ENCODE data around the gene WNK1. TPM values are rescaled to one million over a fixed set of nuclear protein-coding genes. Genes with fewer than 3 reads are reported as not detected.

Gene WNK1
- total RNA-seq, 2 experiments from 2014 or later = 84.1 to 131 TPM

DNA sequence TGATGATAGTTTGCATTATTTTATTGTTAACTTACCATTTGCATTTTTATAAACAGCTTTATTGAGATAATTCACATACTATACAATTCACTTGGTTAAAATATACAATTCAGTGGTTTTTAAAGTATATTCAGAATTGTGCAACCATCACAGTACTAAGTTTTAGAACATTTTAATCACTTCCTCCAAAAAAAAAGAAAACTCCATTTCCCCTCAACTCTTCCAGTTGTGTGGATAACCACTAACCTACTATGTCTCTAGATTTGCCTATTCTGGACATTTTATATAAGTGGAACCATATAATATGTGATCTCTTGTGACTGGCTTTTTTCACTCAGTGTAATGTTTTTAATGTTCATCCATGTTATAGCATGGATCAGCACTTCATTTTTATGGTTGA is 41.3 kb downstream of the WNK1 start:
- POLR2A ChIA-PET = no interaction called here
- TF ChIP-seq, protein P1, sequence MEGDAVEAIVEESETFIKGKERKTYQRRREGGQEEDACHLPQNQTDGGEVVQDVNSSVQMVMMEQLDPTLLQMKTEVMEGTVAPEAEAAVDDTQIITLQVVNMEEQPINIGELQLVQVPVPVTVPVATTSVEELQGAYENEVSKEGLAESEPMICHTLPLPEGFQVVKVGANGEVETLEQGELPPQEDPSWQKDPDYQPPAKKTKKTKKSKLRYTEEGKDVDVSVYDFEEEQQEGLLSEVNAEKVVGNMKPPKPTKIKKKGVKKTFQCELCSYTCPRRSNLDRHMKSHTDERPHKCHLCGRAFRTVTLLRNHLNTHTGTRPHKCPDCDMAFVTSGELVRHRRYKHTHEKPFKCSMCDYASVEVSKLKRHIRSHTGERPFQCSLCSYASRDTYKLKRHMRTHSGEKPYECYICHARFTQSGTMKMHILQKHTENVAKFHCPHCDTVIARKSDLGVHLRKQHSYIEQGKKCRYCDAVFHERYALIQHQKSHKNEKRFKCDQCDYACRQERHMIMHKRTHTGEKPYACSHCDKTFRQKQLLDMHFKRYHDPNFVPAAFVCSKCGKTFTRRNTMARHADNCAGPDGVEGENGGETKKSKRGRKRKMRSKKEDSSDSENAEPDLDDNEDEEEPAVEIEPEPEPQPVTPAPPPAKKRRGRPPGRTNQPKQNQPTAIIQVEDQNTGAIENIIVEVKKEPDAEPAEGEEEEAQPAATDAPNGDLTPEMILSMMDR (conservative IDR thresholded peaks at IDR 0.05; ENCODE audit: low read length) = no peak
- TF ChIP-seq EZH2phosphoT487 (IDR thresholded peaks at IDR 0.05; ENCODE audit: borderline replicate concordance, low read depth, low read length) = no peak
- intact Hi-C loops (cut with micrococcal nuclease; ENCODE audit: unreplicated experiment) = no loop called here
- peaks cover 8% of the 10 kb centered on the region; the same call in 1 of the 2 replicates for H4K20me1 ChIP-seq (ENCODE audit: insufficient read depth, low read length)
- H2AFZ ChIP-seq (ENCODE audit: low read length) = no peak overlapping the region
- no TSS peak for BruUV-seq (replicated peaks)
- H3K36me3 ChIP-seq (ENCODE audit: insufficient read depth, low read length) = 0 out of 2 replicates have a peak, but pooled peaks cover 3% of the 10 kb centered on the region
- H3K27ac ChIP-seq (ENCODE audit: low read depth, low read length, poor library complexity, severe bottlenecking) = no peak overlapping the region
- H3K79me2 ChIP-seq (ENCODE audit: insufficient read depth, low read depth, low read length) = peaks cover 89% of the 10 kb centered on the region
- CTCF ChIA-PET (ENCODE audit: unreplicated experiment) = no interaction called here
- H3K9me2 ChIP-seq (ENCODE audit: insufficient read depth, low read length) = no peaks in the 10 kb centered on the region
- H3K9me3 ChIP-seq (ENCODE audit: low read length) = no peaks in the 10 kb centered on the region
- peaks cover 5% of the 10 kb centered on the region for H3K4me1 ChIP-seq (ENCODE audit: insufficient read depth, low read length, poor library complexity, severe bottlenecking)
- DNase-seq (ENCODE audit: low spot score) = no peak
- no peak overlapping the region for H3K4me2 ChIP-seq (ENCODE audit: low read length)
- H3K4me3 ChIP-seq (ENCODE audit: low read depth, low read length, poor library complexity, severe bottlenecking) = no peak overlapping the region

DNA sequence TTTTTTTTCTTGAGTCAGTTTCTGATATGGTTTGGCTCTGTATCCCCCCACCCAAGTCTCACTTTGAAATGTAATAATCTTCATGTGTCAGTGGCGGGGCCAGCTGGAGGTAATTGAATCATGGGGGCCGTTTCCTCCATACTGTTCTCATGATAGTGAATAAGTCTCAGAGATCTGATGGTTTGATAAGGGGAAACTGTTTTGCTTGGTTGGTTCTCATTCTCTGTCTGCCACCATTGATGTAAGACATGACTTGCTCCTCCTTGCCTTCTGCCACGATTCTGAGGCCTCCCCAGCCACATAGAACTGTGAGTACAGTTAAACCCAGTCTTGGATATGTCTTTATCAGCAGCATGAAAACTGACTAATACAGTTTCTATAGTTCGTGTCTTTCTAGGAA is 42.9 kb downstream of the WNK1 start:
- peaks cover 8% of the 10 kb centered on the region; the same call in 1 of the 2 replicates for H4K20me1 ChIP-seq (ENCODE audit: insufficient read depth, low read length)
- 0 out of 2 replicates have a peak overlapping the region, but pooled peaks have one; percentile 1 for H3K4me2 ChIP-seq (ENCODE audit: low read length)
- no peaks in the 10 kb centered on the region for H3K9me2 ChIP-seq (ENCODE audit: insufficient read depth, low read length)
- no TSS peak for BruUV-seq (replicated peaks)
- ChIA-PET POLR2A (interaction anchor here (0.6 to 1.4 kb wide), 2 partner anchors 15 to 406 kb away, joined by 4 read pairs; partner anchors contain the start of gene KDM5A), CTCF (ENCODE audit: unreplicated experiment) (no interaction called here)
- H3K27ac ChIP-seq (ENCODE audit: low read depth, low read length, poor library complexity, severe bottlenecking) = no peak overlapping the region
- peaks cover 90% of the 10 kb centered on the region for H3K79me2 ChIP-seq (ENCODE audit: insufficient read depth, low read depth, low read length)
- TF ChIP-seq, protein P1 (conservative IDR thresholded peaks at IDR 0.05; ENCODE audit: low read length) = no peak
- no peak overlapping the region for H3K4me3 ChIP-seq (ENCODE audit: low read depth, low read length, poor library complexity, severe bottlenecking)
- no peaks in the 10 kb centered on the region for H3K4me1 ChIP-seq (ENCODE audit: insufficient read depth, low read length, poor library complexity, severe bottlenecking)
- 0 out of 2 replicates have a peak, but pooled peaks cover 3% of the 10 kb centered on the region for H3K36me3 ChIP-seq (ENCODE audit: insufficient read depth, low read length)
- no peaks in the 10 kb centered on the region for H3K9me3 ChIP-seq (ENCODE audit: low read length)
- no peak overlapping the region for H2AFZ ChIP-seq (ENCODE audit: low read length)
- intact Hi-C loops (cut with micrococcal nuclease; ENCODE audit: unreplicated experiment) = no loop called here
- DNase-seq (ENCODE audit: low spot score) = no peak

DNA sequence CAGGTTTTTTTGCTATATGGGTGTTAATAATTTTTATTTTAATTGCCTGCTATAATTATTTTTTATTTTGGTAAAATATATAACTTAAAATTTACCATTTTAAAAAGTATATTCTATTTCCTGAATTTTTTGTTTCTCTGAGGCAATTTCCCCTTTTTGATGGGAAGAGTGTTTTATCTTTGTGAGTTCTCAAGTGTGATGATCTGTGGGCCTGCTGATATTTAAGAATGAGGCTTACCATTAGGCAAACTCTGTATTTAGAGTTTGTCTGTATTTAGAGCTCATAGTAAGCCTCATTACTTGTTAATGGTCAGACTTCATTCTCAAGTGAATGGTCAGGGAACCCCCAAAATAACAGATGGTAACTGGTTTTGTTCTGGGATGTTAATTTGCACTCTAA is 48.0 kb downstream of the WNK1 start:
- POLR2A ChIA-PET = interaction anchor here (1.1 to 1.8 kb wide), 2 partner anchors 9 to 10 kb away, joined by 3 read pairs; no protein-coding TSS in a partner anchor
- DNase-seq (ENCODE audit: low spot score) = no peak
- CTCF ChIA-PET (ENCODE audit: unreplicated experiment) = no interaction called here
- BruUV-seq (replicated peaks) = no TSS peak
- intact Hi-C loops (cut with micrococcal nuclease; ENCODE audit: unreplicated experiment) = no loop called here
- H3K27ac ChIP-seq (ENCODE audit: low read depth, low read length, poor library complexity, severe bottlenecking) = no peak overlapping the region
- H3K4me2 ChIP-seq (ENCODE audit: low read length) = no peak overlapping the region
- H2AFZ ChIP-seq (ENCODE audit: low read length) = no peak overlapping the region
- H3K36me3 ChIP-seq (ENCODE audit: insufficient read depth, low read length) = no peaks in the 10 kb centered on the region
- H3K4me3 ChIP-seq (ENCODE audit: low read depth, low read length, poor library complexity, severe bottlenecking) = no peak overlapping the region
- H3K79me2 ChIP-seq (ENCODE audit: insufficient read depth, low read depth, low read length) = peaks cover 92% of the 10 kb centered on the region
- H4K20me1 ChIP-seq (ENCODE audit: insufficient read depth, low read length) = 0 out of 2 replicates have a peak, but pooled peaks cover 5% of the 10 kb centered on the region
- TF ChIP-seq, protein P1 (conservative IDR thresholded peaks at IDR 0.05; ENCODE audit: low read length) = no peak
- TF ChIP-seq EZH2phosphoT487 (IDR thresholded peaks at IDR 0.05; ENCODE audit: borderline replicate concordance, low read depth, low read length) = no peak
- peaks cover 22% of the 10 kb centered on the region for H3K4me1 ChIP-seq (ENCODE audit: insufficient read depth, low read length, poor library complexity, severe bottlenecking)
- no peaks in the 10 kb centered on the region for H3K9me3 ChIP-seq (ENCODE audit: low read length)
- H3K9me2 ChIP-seq (ENCODE audit: insufficient read depth, low read length) = no peaks in the 10 kb centered on the region
